B cell (primary cell): ENCODE measurements around the gene MOAP1. TPM values are rescaled to one million over a fixed set of nuclear protein-coding genes. Genes with fewer than 3 reads are reported as not detected.

Experiments used
- ATAC-seq: fragments of 200-7000 bp; cut with Tn5 transposase; one replicate; pipeline ENCODE4 v1.10.0; 2021; ENCODE audit warnings: low read depth, mild to moderate bottlenecking, moderate number of reproducible peaks, moderate library complexity
- CTCF ChIA-PET: fragments of 350-600 bp; sonication (Branson Sonifier 250); formaldehyde crosslinking; loops from one replicate; lab custom pipeline; 2021; ENCODE audit warnings: antibody characterized with exemption, inconsistent platforms; lab: Charles Lee
- POLR2A ChIA-PET: fragments of 350-600 bp; sonication (Branson Sonifier 250); formaldehyde crosslinking; loops from one replicate; lab custom pipeline; 2021; ENCODE audit warnings: antibody characterized with exemption; lab: Charles Lee
- DNase-seq: peaks from one replicate; pipeline ENCODE4 v3.0.0; 2013
- H2AFZ ChIP-seq: 2 replicates; pipeline ENCODE4 v1.6.1; 2012; ENCODE audit warnings: mild to moderate bottlenecking, low read depth, low read length; ENCODE audit not compliant: insufficient read depth, poor library complexity, severe bottlenecking
- H3K27ac ChIP-seq, 2 donors: 1 replicate in 1 of 2; 2 replicates in 1 of 2; pipeline ENCODE4 v1.5.1; 2012 to 2013; ENCODE audit warnings: low read length in 2 of 2, mild to moderate bottlenecking in 2 of 2, moderate library complexity in 1 of 2
- H3K27me3 ChIP-seq, 4 experiments: fragments of 200-600 bp in 1 of 4; sonication (generic) in 1 of 4; replicated peaks in 1 of 4; 1 replicate in 2 of 4; 2 replicates in 2 of 4; pipeline versions ENCODE4 v1.6.1 to v1.7.0; 2013 to 2016; ENCODE audit warnings: low read length in 3 of 4, mild to moderate bottlenecking in 2 of 4, mixed read lengths in 1 of 4, moderate library complexity in 1 of 4; ENCODE audit not compliant: insufficient read depth in 4 of 4, control insufficient read depth in 3 of 4; ENCODE audit errors: control extremely low read depth in 1 of 4
- H3K36me3 ChIP-seq, 2 experiments: replicated peaks in 1 of 2; 1 replicate in 1 of 2; 2 replicates in 1 of 2; pipeline versions ENCODE4 v1.6.1 to v1.7.1; 2013; ENCODE audit warnings: low read length in 1 of 2; ENCODE audit not compliant: insufficient read depth in 2 of 2, control insufficient read depth in 1 of 2; ENCODE audit errors: control extremely low read depth in 1 of 2, extremely low read depth in 1 of 2
- H3K4me1 ChIP-seq, 2 donors: fragments of 200-600 bp in 1 of 2; sonication (generic) in 1 of 2; 1 replicate in 1 of 2; 2 replicates in 1 of 2; pipeline versions ENCODE4 v1.5.1 to v1.6.1; 2013 to 2017; ENCODE audit warnings: low read length in 2 of 2; ENCODE audit not compliant: control insufficient read depth in 2 of 2, insufficient read depth in 2 of 2
- H3K4me2 ChIP-seq: replicated peaks from 2 replicates; pipeline ENCODE3; 2012; ENCODE audit warnings: mild to moderate bottlenecking, low read depth, low read length; ENCODE audit not compliant: poor library complexity, severe bottlenecking
- H3K4me3 ChIP-seq, 5 experiments: fragments of 200-600 bp in 1 of 5; sonication (generic) in 1 of 5; 1 replicate in 3 of 5; 2 replicates in 2 of 5; pipeline versions ENCODE4 v1.5.1 to v1.7.0; 2011 to 2016; ENCODE audit warnings: low read length in 4 of 5, mild to moderate bottlenecking in 4 of 5, low read depth in 2 of 5, control low read depth in 1 of 5, moderate library complexity in 1 of 5; ENCODE audit not compliant: insufficient read depth in 1 of 5; ENCODE audit errors: control extremely low read depth in 1 of 5, extremely low read depth in 1 of 5
- H3K79me2 ChIP-seq: fragments of 200-600 bp; sonication (generic); one replicate; pipeline ENCODE4 v1.6.0; 2016; ENCODE audit warnings: low read length; ENCODE audit not compliant: control insufficient read depth, insufficient read depth
- H3K9ac ChIP-seq: fragments of 200-600 bp; sonication (generic); 2 replicates; pipeline ENCODE4 v1.6.1; 2017; ENCODE audit warnings: mild to moderate bottlenecking, low read length, moderate library complexity
- H3K9me3 ChIP-seq, 3 donors: one replicate each; pipeline versions ENCODE4 v1.6.1 to v1.7.1; 2013; ENCODE audit warnings: low read length in 2 of 3; ENCODE audit not compliant: control insufficient read depth in 2 of 3, insufficient read depth in 1 of 3; ENCODE audit errors: control extremely low read depth in 1 of 3
- H4K20me1 ChIP-seq: 2 replicates; pipeline ENCODE4 v1.6.0; 2012; ENCODE audit warnings: mild to moderate bottlenecking, low read length; ENCODE audit not compliant: insufficient read depth, control insufficient read depth, poor library complexity, severe bottlenecking
- H3K27ac Mint-ChIP-seq: one replicate; pipeline ENCODE4 v1.8.0; 2021; ENCODE audit warnings: mixed read lengths
- H3K27me3 Mint-ChIP-seq: one replicate; pipeline ENCODE4 v1.8.0; 2021; ENCODE audit warnings: mixed read lengths
- H3K4me1 Mint-ChIP-seq: one replicate; pipeline ENCODE4 v1.8.0; 2021; ENCODE audit warnings: mixed read lengths
- H3K4me3 Mint-ChIP-seq: one replicate; pipeline ENCODE4 v1.8.0; 2021; ENCODE audit warnings: mixed read lengths
- H3K9me3 Mint-ChIP-seq: one replicate; pipeline ENCODE4 v1.8.0; 2022; ENCODE audit warnings: mixed read lengths; ENCODE audit not compliant: insufficient read depth
- EZH2 ChIP-seq: IDR thresholded peaks from 2 replicates; pipeline ENCODE4 v1.6.1; 2012; ENCODE audit warnings: borderline replicate concordance, low read depth, mild to moderate bottlenecking, moderate library complexity, low read length; ENCODE audit not compliant: insufficient read depth, poor library complexity, severe bottlenecking
- WGBS: methylation state at CpG from one replicate; pipeline ENCODE4 v1.1.5; 2013; ENCODE audit warnings: missing lambda C conversion rate; ENCODE audit not compliant: insufficient coverage; 5-methylcytosine and 5-hydroxymethylcytosine counted together
- intact Hi-C: fragments of 100-400 bp; cut with micrococcal nuclease; formaldehyde crosslinking; loops from one replicate; pipeline ENCODE4 v1.10.0; 2022
- polyA plus RNA-seq: library from polyadenylated mRNA; depleted of rRNA; stranded (reverse); fragments of >200 nt; gene quantifications from 2 replicates; pipeline ENCODE4 v1.2.3, GENCODE V29; 2012
- total RNA-seq, 2 donors: library from RNA; stranded (reverse); fragments of 120-200 nt in 1 of 2; gene quantifications; 1 replicate in 1 of 2; 2 replicates in 1 of 2; pipeline versions ENCODE4 v1.2.3 to v1.2.4, GENCODE V29; 2013 to 2022
- TF ChIP-seq, protein P1 (sequence below): fragments of 200-600 bp; IDR thresholded peaks from one replicate; pipeline ENCODE4 v1.8.0; 2022; ENCODE audit warnings: antibody characterized with exemption, mild to moderate bottlenecking

MOAP1 gene
- total and polyA plus RNA-seq, 2 donors (not counting 1 experiment from before 2014, with no cell fraction given): 30.8 to 74.9 TPM

DNA sequence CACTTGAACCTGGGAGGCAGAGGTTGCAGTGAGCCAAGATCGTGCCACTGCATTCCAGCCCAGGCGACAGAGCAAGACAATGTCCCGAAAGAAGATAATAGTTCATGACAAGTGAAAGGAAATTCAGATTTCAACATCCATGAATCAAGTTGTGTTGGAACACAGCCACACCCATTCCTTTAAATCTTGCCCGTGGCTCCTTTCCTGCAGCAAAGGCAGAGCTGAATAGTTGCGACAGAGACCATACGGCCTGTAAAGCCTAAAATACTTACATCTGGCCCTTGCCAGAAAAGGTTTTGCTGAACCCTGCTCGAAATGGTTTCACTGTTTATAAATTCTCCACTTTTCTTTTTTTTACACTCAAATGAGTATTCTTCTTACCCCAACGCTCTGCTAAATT, 51.2 kb downstream of the MOAP1 start:
- WGBS: 90% methylated on average over 4 of the region's 8 CpGs
- DNase-seq (no peak), ATAC-seq (no peak)
- Mint-ChIP-seq H3K9me3 (no peaks in the 10 kb centered on the region), H3K4me3 (no peak overlapping the region), H3K4me1 (no peaks in the 10 kb centered on the region), H3K27me3 (no peaks in the 10 kb centered on the region), H3K27ac (no peak overlapping the region)
- Histone ChIP-seq H2AFZ (no peak overlapping the region), H3K4me1 (no peaks in the 10 kb centered on the region), H3K27ac (no peak overlapping the region), H3K79me2 (no peaks in the 10 kb centered on the region), H3K9me3 (no peaks in the 10 kb centered on the region), H3K9ac (no peak overlapping the region), H3K27me3 (peaks cover 0 to 4% (median 0%) of the 10 kb centered on the region in 4 experiments), H3K4me2 (no peak overlapping the region), H3K4me3 (no peak overlapping the region), H3K36me3 (no peaks in the 10 kb centered on the region), H4K20me1 (no peaks in the 10 kb centered on the region)
- ChIA-PET CTCF (interaction anchor here (1.1 to 9.9 kb wide), 7 partner anchors 13 to 230 kb away, joined by 3 to 139 read pairs (median 17); no protein-coding TSS in a partner anchor), POLR2A (no interaction called here)
- no peak for TF ChIP-seq EZH2
- TF ChIP-seq, protein P1, sequence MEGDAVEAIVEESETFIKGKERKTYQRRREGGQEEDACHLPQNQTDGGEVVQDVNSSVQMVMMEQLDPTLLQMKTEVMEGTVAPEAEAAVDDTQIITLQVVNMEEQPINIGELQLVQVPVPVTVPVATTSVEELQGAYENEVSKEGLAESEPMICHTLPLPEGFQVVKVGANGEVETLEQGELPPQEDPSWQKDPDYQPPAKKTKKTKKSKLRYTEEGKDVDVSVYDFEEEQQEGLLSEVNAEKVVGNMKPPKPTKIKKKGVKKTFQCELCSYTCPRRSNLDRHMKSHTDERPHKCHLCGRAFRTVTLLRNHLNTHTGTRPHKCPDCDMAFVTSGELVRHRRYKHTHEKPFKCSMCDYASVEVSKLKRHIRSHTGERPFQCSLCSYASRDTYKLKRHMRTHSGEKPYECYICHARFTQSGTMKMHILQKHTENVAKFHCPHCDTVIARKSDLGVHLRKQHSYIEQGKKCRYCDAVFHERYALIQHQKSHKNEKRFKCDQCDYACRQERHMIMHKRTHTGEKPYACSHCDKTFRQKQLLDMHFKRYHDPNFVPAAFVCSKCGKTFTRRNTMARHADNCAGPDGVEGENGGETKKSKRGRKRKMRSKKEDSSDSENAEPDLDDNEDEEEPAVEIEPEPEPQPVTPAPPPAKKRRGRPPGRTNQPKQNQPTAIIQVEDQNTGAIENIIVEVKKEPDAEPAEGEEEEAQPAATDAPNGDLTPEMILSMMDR: no peak
- intact Hi-C loops: no loop called here

DNA sequence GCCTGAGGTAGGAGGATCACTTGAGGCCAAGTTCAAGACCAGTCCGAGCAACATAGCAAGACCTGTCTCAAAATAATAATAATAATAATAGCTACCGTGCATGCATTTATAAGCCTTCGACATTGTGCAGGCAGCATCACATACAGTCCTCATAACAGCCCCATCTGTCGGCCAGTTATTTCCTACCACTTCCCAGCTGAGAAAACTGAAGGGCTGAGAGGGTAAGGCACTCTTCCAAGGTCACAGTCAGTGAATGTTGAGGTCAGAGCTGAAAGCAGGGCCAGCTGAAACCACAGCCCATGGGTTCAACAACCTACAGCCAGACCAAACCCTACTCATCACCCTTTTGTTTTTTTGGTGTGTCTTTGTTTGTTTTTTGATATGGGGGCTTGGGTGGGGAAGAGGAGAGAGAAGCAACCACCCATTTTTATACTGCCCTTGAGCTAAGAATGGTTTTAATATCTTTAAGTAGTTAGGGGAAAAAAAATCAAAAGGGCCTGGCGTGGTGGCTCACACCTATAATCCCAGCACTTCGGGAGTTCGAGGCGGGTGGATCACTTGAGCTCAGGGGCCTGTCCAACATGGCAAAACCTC, 52.1 kb downstream of the MOAP1 start:
- no peak overlapping the region for H3K27ac Mint-ChIP-seq
- no peak for TF ChIP-seq EZH2
- TF ChIP-seq, protein P1: peak; percentile 38
- H3K27ac ChIP-seq: no peak overlapping the region
- peaks cover 0 to 4% (median 0%) of the 10 kb centered on the region in 4 experiments for H3K27me3 ChIP-seq
- H3K4me1 Mint-ChIP-seq: no peaks in the 10 kb centered on the region
- no peak overlapping the region for H3K9ac ChIP-seq
- WGBS: no CpG with 5 or more reads among the region's 8 CpGs
- no peaks in the 10 kb centered on the region for H3K4me1 ChIP-seq
- DNase-seq (peak; percentile 46), ATAC-seq (peak; percentile 54)
- no peak overlapping the region for H3K4me2 ChIP-seq
- no peak overlapping the region for H3K4me3 Mint-ChIP-seq
- H3K9me3 ChIP-seq: no peaks in the 10 kb centered on the region
- no peak overlapping the region for H3K4me3 ChIP-seq
- no peaks in the 10 kb centered on the region for H3K9me3 Mint-ChIP-seq
- intact Hi-C loops: no loop called here
- H3K36me3 ChIP-seq: no peaks in the 10 kb centered on the region
- POLR2A ChIA-PET: interaction anchor here (0.6 to 0.8 kb wide), 2 partner anchors 19 to 98 kb away, joined by 4 read pairs; no protein-coding TSS in a partner anchor
- no peak overlapping the region for H2AFZ ChIP-seq
- CTCF ChIA-PET: interaction anchor here (0.8 to 9.9 kb wide), 12 partner anchors 13 to 190 kb away, joined by 3 to 139 read pairs (median 4); no protein-coding TSS in a partner anchor
- no peaks in the 10 kb centered on the region for H3K79me2 ChIP-seq
- H3K27me3 Mint-ChIP-seq: no peaks in the 10 kb centered on the region
- no peaks in the 10 kb centered on the region for H4K20me1 ChIP-seq
